Endothelial cell (in vitro differentiated cells): ENCODE data around the gene CDCP2. TPM values are rescaled to one million over a fixed set of nuclear protein-coding genes. Genes with fewer than 3 reads are reported as not detected.

Experiments used
- DNase-seq: peaks from one replicate; pipeline ENCODE4 v3.0.0; 2021; ENCODE audit warnings: low spot score
- H3K27ac Mint-ChIP-seq: one replicate; pipeline ENCODE4 v1.8.0; 2021; ENCODE audit warnings: mixed read lengths, inconsistent platforms; ENCODE audit not compliant: unreplicated experiment
- H3K27me3 Mint-ChIP-seq: one replicate; pipeline ENCODE4 v1.8.0; 2021; ENCODE audit warnings: mild to moderate bottlenecking, moderate library complexity, mixed read lengths, inconsistent platforms; ENCODE audit not compliant: unreplicated experiment
- H3K36me3 Mint-ChIP-seq: one replicate; pipeline ENCODE4 v1.8.0; 2021; ENCODE audit warnings: mild to moderate bottlenecking, low read depth, mixed read lengths, inconsistent platforms; ENCODE audit not compliant: unreplicated experiment
- H3K4me1 Mint-ChIP-seq: one replicate; pipeline ENCODE4 v1.8.0; 2021; ENCODE audit warnings: mild to moderate bottlenecking, mixed read lengths, inconsistent platforms; ENCODE audit not compliant: unreplicated experiment
- H3K4me3 Mint-ChIP-seq: one replicate; pipeline ENCODE4 v1.8.0; 2021; ENCODE audit warnings: mild to moderate bottlenecking, mixed read lengths, inconsistent platforms; ENCODE audit not compliant: unreplicated experiment
- H3K9me3 Mint-ChIP-seq: one replicate; pipeline ENCODE4 v1.8.0; 2021; ENCODE audit warnings: mixed read lengths, inconsistent platforms; ENCODE audit not compliant: unreplicated experiment
- CTCF ChIP-seq: fragments of 200-600 bp; sonication (generic); IDR thresholded peaks from one replicate; pipeline ENCODE4 v1.5.0; 2021; ENCODE audit warnings: antibody characterized with exemption; ENCODE audit not compliant: unreplicated experiment
- total RNA-seq: library from RNA; stranded (reverse); fragmentation: NEBNext Ultra II Directional; extraction: Animal tissue kit (Norgen Biotek cat#: 25700); gene quantifications from one replicate; pipeline ENCODE4 v1.2.1, GENCODE V29; 2021; ENCODE audit not compliant: unreplicated experiment

Gene CDCP2
- total RNA-seq, 1 donor from 2014 or later, result 0.36 TPM

DNA sequence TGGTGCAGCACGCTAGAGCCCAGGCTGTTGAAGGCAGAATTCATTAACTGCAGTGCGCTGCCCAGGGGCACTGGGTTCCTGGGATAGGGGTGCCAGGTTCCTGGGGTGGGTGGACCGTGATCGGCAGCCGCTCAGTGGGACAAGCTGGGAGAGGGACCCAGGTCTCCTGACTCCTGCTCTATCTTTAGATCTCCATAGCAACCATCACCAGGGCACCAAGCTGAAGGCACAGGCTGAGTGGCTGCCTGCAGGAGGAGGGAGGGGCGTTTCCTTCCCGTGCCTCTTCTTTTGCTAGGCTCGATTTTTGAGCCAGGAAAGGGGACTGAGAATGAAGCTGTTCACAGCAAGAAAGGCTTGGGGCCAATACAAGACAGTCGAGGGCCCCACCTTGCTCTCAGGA lies 20.9 kb upstream of the CDCP2 start:
- Mint-ChIP-seq H3K4me3 (no peak overlapping the region), H3K4me1 (peaks cover 29% of the 10 kb centered on the region), H3K27me3 (no peaks in the 10 kb centered on the region), H3K9me3 (no peaks in the 10 kb centered on the region), H3K27ac (no peak overlapping the region), H3K36me3 (no peaks in the 10 kb centered on the region)
- DNase-seq, result no peak
- TF ChIP-seq CTCF, result no peak

- H3K9me3 Mint-ChIP-seq, result no peaks in the 10 kb centered on the region
- peaks cover 29% of the 10 kb centered on the region for H3K4me1 Mint-ChIP-seq
- no peaks in the 10 kb centered on the region for H3K36me3 Mint-ChIP-seq
- no peak for DNase-seq
- no peaks in the 10 kb centered on the region for H3K27me3 Mint-ChIP-seq
- no peak for TF ChIP-seq CTCF
- H3K27ac Mint-ChIP-seq, result peak overlapping the region; percentile 92
- peak overlapping the region; percentile 9 for H3K4me3 Mint-ChIP-seq
These were observed 20.1 kb upstream of the CDCP2 start for GRCh38 chr1:54172614-54173599.

GRCh38 chr1:54171606-54172005 lies 18.8 kb upstream of the CDCP2 start:
- H3K27ac Mint-ChIP-seq, result no peak overlapping the region
- H3K9me3 Mint-ChIP-seq, result no peaks in the 10 kb centered on the region
- no peaks in the 10 kb centered on the region for H3K36me3 Mint-ChIP-seq

GRCh38 chr1:54171016-54171415 lies 18.2 kb upstream of the CDCP2 start:
- no peak for TF ChIP-seq CTCF
- Mint-ChIP-seq H3K27ac (peak overlapping the region; percentile 28), H3K4me3 (no peak overlapping the region), H3K36me3 (no peaks in the 10 kb centered on the region), H3K4me1 (peaks cover 29% of the 10 kb centered on the region), H3K27me3 (no peaks in the 10 kb centered on the region), H3K9me3 (no peaks in the 10 kb centered on the region)
- DNase-seq, result no peak

More at GRCh38 chr1:54171606-54172005, 18.8 kb upstream of the CDCP2 start:
- no peak overlapping the region for H3K4me3 Mint-ChIP-seq
- no peak for TF ChIP-seq CTCF
- DNase-seq, result no peak
- H3K27me3 Mint-ChIP-seq, result no peaks in the 10 kb centered on the region
- H3K4me1 Mint-ChIP-seq, result peaks cover 29% of the 10 kb centered on the region

GRCh38 chr1:54169068-54169467 lies 16.3 kb upstream of the CDCP2 start:
- no peak for DNase-seq
- H3K36me3 Mint-ChIP-seq, result no peaks in the 10 kb centered on the region
- no peaks in the 10 kb centered on the region for H3K9me3 Mint-ChIP-seq
- H3K27me3 Mint-ChIP-seq, result no peaks in the 10 kb centered on the region
- no peak overlapping the region for H3K27ac Mint-ChIP-seq
- TF ChIP-seq CTCF, result no peak
- no peak overlapping the region for H3K4me3 Mint-ChIP-seq
- H3K4me1 Mint-ChIP-seq, result peaks cover 23% of the 10 kb centered on the region
